Peyer's patch (tissue), 4 donors: ENCODE data around the gene RSPH3.

Source experiments
- CTCF ChIP-seq, 6 experiments: fragments of 450-650 bp in 4 of 6; fragments of 200-600 bp in 2 of 6; sonication (generic) in 1 of 6; IDR thresholded peaks; one replicate each; pipeline ENCODE4 v1.5.1; 2017 to 2019; ENCODE audit warnings: antibody characterized with exemption in 6 of 6, mild to moderate bottlenecking in 3 of 6, moderate library complexity in 1 of 6
- POLR2A ChIP-seq, 2 donors: fragments of 450-650 bp; IDR thresholded peaks; one replicate each; pipeline ENCODE4 v1.5.1; 2017; ENCODE audit warnings: antibody characterized with exemption in 2 of 2, mild to moderate bottlenecking in 2 of 2, moderate library complexity in 2 of 2

GRCh38 chr6:158924499-158925455 lies 75.2 kb downstream of the RSPH3 start:
- TF ChIP-seq CTCF (IDR thresholded peaks at IDR 0.05) (no peak), POLR2A (IDR thresholded peaks at IDR 0.05) (no peak)
